Measurements from ENCODE around the gene AMIGO1.

The AMIGO1 gene

DNA sequence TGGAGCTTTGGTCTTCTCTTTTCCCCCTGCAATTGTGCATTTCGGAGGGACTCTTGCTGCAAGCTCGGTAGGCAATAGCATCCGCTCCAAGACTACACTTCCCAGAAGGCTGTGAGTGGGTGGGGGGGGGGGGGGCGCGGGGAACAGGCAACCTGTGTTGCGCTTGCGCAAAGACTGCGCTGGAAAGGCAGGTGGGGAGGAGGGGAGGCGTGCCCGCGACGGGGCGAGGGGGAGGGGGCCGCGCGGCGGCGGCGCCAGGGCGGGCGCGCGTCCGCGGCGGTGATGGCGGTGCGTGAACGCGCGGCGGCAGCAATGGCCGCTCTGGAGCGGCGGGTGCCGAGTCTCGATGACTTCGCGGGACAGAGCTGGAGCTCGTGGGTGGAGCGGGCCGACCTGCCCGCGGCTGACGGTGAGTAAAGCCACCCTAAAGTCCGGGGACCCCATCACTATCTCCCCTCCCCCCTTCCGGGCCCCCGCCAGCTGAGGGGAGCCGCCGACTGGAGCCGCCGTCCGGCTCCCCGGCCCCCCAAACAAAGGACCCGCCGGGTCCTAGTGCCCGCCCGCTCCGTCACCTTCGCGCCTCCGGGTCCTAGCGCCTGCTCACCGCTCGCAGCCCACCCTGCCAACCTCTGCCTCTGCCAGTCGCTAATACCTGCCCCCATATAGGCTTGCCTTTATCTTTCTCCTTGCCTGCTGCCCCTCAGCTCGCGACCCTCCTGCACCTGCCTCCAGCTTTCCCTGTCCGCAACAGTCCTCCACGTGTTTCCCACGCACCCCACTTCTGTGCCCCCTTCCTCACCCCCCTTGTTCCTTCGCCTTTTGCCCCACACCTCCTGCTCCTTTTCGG lies 25.6 kb downstream of the AMIGO1 start, which contains the start of gene ATXN7L2:
Gene ATXN7L2, plus strand, starts transcription at position 234 of the 847 bp plus-strand sequence. Its CDS starts 49 bp downstream, at position 283.
- no peak for TF ChIP-seq CTCF (IDR thresholded peaks at IDR 0.05; ENCODE audit: insufficient read depth, low read length, poor library complexity, severe bottlenecking)
- peak; percentile 94 for DNase-seq (ENCODE audit: extremely low read depth, insufficient read length)

GRCh38 chr1:109482791-109483671 lies 26.5 kb downstream of the AMIGO1 start:
- TF ChIP-seq CTCF (IDR thresholded peaks at IDR 0.05; ENCODE audit: insufficient read depth, low read length, poor library complexity, severe bottlenecking): no peak
- Histone ChIP-seq H3K4me3 (replicated peaks; ENCODE audit: low read depth, low read length) (peak overlapping the region; percentile 55), H3K27me3 (replicated peaks; ENCODE audit: control insufficient read depth, insufficient read depth, low read length) (no peaks in the 10 kb centered on the region), H3K36me3 (ENCODE audit: control insufficient read depth, insufficient read depth, low read length) (peaks cover 7% of the 10 kb centered on the region)
- DNase-seq (ENCODE audit: extremely low read depth, insufficient read length): no peak

More for the DNA sequence above, 25.6 kb downstream of the AMIGO1 start, which contains the start of gene ATXN7L2:
- Histone ChIP-seq H3K4me3 (replicated peaks; ENCODE audit: low read depth, low read length) (peak within 1 kb of the TSS; percentile 95), H3K27me3 (replicated peaks; ENCODE audit: control insufficient read depth, insufficient read depth, low read length) (no peaks in the 10 kb centered on the region), H3K36me3 (ENCODE audit: control insufficient read depth, insufficient read depth, low read length) (peaks cover 8% of the 10 kb centered on the region)

DNA sequence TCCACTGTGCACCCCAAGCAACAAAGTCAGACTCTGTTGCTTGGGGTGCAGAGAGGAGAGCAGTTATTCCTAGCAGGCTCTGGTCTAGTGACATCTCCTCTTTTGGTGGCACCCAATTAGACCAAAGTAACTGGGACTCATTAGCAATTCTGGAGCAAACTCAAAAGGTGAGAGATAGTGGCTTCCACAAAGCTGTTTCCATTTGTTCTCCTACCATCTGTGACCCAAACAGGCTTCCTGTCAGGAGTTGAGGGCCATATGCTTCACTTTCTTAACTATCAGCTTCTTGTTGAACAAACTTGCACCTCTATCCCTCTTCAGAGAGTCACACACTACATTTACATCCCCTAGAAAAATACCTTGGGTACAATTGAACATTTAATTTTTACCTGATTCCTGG lies 27.3 kb downstream of the AMIGO1 start:
- Histone ChIP-seq H3K27me3 (replicated peaks; ENCODE audit: control insufficient read depth, insufficient read depth, low read length) (no peaks in the 10 kb centered on the region), H3K4me3 (replicated peaks; ENCODE audit: low read depth, low read length) (no peak overlapping the region), H3K36me3 (ENCODE audit: control insufficient read depth, insufficient read depth, low read length) (peaks cover 2% of the 10 kb centered on the region)
- no peak for DNase-seq (ENCODE audit: extremely low read depth, insufficient read length)
- TF ChIP-seq CTCF (IDR thresholded peaks at IDR 0.05; ENCODE audit: insufficient read depth, low read length, poor library complexity, severe bottlenecking): no peak

DNA sequence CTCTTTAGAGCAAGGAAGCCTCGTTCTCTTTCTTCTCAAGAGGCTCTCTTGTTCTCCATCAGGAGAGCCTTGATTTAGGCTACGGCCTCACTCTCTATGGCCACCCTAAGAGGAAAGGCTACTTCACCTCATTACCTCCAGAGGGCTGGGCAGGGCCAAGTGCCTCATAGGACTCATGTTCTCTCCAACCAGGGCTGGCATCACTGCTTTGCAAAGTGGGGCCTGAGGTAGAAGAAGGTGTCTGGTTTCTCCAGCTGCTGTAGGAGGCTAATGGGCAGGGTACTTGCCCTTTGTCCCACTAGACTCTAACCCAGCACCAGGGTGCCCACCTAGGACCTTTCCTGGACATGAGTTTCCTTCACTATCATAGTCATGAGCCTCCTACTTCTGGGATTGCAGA lies 27.9 kb downstream of the AMIGO1 start:
- Histone ChIP-seq H3K27me3 (replicated peaks; ENCODE audit: control insufficient read depth, insufficient read depth, low read length) (no peaks in the 10 kb centered on the region), H3K36me3 (ENCODE audit: control insufficient read depth, insufficient read depth, low read length) (no peaks in the 10 kb centered on the region; the same call in 1 of the 2 replicates), H3K4me3 (replicated peaks; ENCODE audit: low read depth, low read length) (no peak overlapping the region)
- no peak for TF ChIP-seq CTCF (IDR thresholded peaks at IDR 0.05; ENCODE audit: insufficient read depth, low read length, poor library complexity, severe bottlenecking)
- no peak for DNase-seq (ENCODE audit: extremely low read depth, insufficient read length)

DNA sequence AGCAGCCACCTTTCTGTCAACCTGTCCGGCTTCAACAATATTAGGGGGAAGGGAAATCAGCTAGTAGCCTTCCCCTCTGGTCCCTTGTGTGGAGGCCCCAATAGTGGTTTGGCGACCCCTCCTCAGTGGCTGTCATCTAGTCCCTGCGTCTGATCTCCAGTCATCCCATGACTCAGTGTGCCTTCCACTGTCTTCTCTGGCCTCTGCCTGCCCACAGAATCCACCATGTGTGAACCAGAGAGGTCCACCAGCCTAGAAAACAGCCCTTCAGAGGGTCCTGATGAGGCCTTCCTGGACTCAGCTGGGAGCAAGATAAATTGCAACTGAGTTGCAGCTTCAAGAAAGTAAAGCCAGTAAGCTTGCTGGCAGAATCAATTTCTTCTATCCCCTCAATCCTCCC lies 29.6 kb downstream of the AMIGO1 start:
- no peaks in the 10 kb centered on the region for H3K27me3 ChIP-seq (replicated peaks; ENCODE audit: control insufficient read depth, insufficient read depth, low read length)
- no peaks in the 10 kb centered on the region for H3K36me3 ChIP-seq (ENCODE audit: control insufficient read depth, insufficient read depth, low read length)
- DNase-seq (ENCODE audit: extremely low read depth, insufficient read length): no peak
- TF ChIP-seq CTCF (IDR thresholded peaks at IDR 0.05; ENCODE audit: insufficient read depth, low read length, poor library complexity, severe bottlenecking): no peak
- H3K4me3 ChIP-seq (replicated peaks; ENCODE audit: low read depth, low read length): no peak overlapping the region
